Measurements from ENCODE around the gene CD28. TPM values are rescaled to one million over a fixed set of nuclear protein-coding genes. Genes with fewer than 3 reads are reported as not detected.
"Not testable (repeated sequence)": the region's sequence is repeated elsewhere in the genome, so short reads cannot be mapped to it uniquely, and the experiment has no call there.

The CD28 gene
- total RNA-seq, 2 experiments from 2014 or later, result 70.0 to 75.2 TPM

- CTCF ChIA-PET, result interaction anchor here (0.9 to 1.2 kb wide), 2 partner anchors 9 to 30 kb away, joined by 3 read pairs; no protein-coding TSS in a partner anchor
- POLR2A ChIA-PET, result interaction anchor here (0.6 kb wide), 1 partner anchor 355 kb away, joined by 3 read pairs; no protein-coding TSS in a partner anchor
Measured at GRCh38 chr2:203759690-203760365, 53.4 kb downstream of the CD28 start.

- CTCF ChIA-PET, result no interaction called here
- POLR2A ChIA-PET, result no interaction called here
Measured at GRCh38 chr2:203761121-203761520, 54.7 kb downstream of the CD28 start.

GRCh38 chr2:203763241-203763937 is 57.0 kb downstream of the CD28 start:
- POLR2A ChIA-PET, result interaction anchor here (1.0 to 2.5 kb wide), 4 partner anchors 23 to 124 kb away, joined by 3 to 17 read pairs (median 4); no protein-coding TSS in a partner anchor
- CTCF ChIA-PET, result interaction anchor here (0.6 to 1.2 kb wide), 4 partner anchors 22 to 308 kb away, joined by 3 to 4 read pairs (median 3); no protein-coding TSS in a partner anchor

- CTCF ChIA-PET, result interaction anchor here (0.9 to 1.2 kb wide), 4 partner anchors 23 to 122 kb away, joined by 3 to 4 read pairs (median 3); no protein-coding TSS in a partner anchor
- POLR2A ChIA-PET, result interaction anchor here (1.0 to 2.5 kb wide), 4 partner anchors 24 to 123 kb away, joined by 3 to 17 read pairs (median 4); no protein-coding TSS in a partner anchor
Measured at GRCh38 chr2:203763938-203764664, 57.7 kb downstream of the CD28 start.

- POLR2A ChIA-PET, result no interaction called here
- CTCF ChIA-PET, result no interaction called here
Measured at GRCh38 chr2:203772456-203773165, 66.2 kb downstream of the CD28 start.

- CTCF ChIA-PET, result no interaction called here
- POLR2A ChIA-PET, result no interaction called here
Measured at GRCh38 chr2:203774760-203775159, 68.3 kb downstream of the CD28 start.

- CTCF ChIA-PET, result interaction anchor here (1.1 kb wide), 1 partner anchor 40 kb away, joined by 3 read pairs; no protein-coding TSS in a partner anchor
- POLR2A ChIA-PET, result no interaction called here
Measured at GRCh38 chr2:203775684-203776083, 69.2 kb downstream of the CD28 start.

- POLR2A ChIA-PET, result no interaction called here
- CTCF ChIA-PET, result no interaction called here
Measured at GRCh38 chr2:203777030-203777429, 70.6 kb downstream of the CD28 start.

GRCh38 chr2:203779477-203780073 is 73.1 kb downstream of the CD28 start:
- POLR2A ChIA-PET, result not testable (repeated sequence)
- CTCF ChIA-PET, result interaction anchor here (0.6 to 1.2 kb wide), 2 partner anchors 10 to 1120 kb away, joined by 3 to 5 read pairs; no protein-coding TSS in a partner anchor

- CTCF ChIA-PET, result interaction anchor here (1.2 kb wide), 1 partner anchor 10 kb away, joined by 3 read pairs; no protein-coding TSS in a partner anchor
Measured at GRCh38 chr2:203780231-203780630, 73.8 kb downstream of the CD28 start.

GRCh38 chr2:203781151-203781550 is 74.7 kb downstream of the CD28 start:
- ChIA-PET CTCF (interaction anchor here (1.4 kb wide), 2 partner anchors 30 to 33 kb away, joined by 3 to 4 read pairs; no protein-coding TSS in a partner anchor), POLR2A (interaction anchor here (0.6 kb wide), 1 partner anchor 51 kb away, joined by 3 read pairs; no protein-coding TSS in a partner anchor)

More at GRCh38 chr2:203780231-203780630, 73.8 kb downstream of the CD28 start:
- POLR2A ChIA-PET, result no interaction called here

- ChIA-PET POLR2A (no interaction called here), CTCF (interaction anchor here (1.4 to 1.7 kb wide), 3 partner anchors 11 to 32 kb away, joined by 3 to 6 read pairs (median 3); no protein-coding TSS in a partner anchor)
Measured at GRCh38 chr2:203782262-203782976, 76.0 kb downstream of the CD28 start.

GRCh38 chr2:203783496-203784203 is 77.2 kb downstream of the CD28 start:
- CTCF ChIA-PET, result interaction anchor here (0.6 to 1.7 kb wide), 3 partner anchors 30 to 364 kb away, joined by 3 to 6 read pairs (median 5); no protein-coding TSS in a partner anchor
- POLR2A ChIA-PET, result no interaction called here

- CTCF ChIA-PET, result interaction anchor here (0.7 kb wide), 2 partner anchors 318 to 320 kb away, joined by 3 read pairs; no protein-coding TSS in a partner anchor
- POLR2A ChIA-PET, result not testable (repeated sequence)
Measured at GRCh38 chr2:203784710-203785270, 78.4 kb downstream of the CD28 start.

- CTCF ChIA-PET, POLR2A ChIA-PET: not testable (repeated sequence)
Measured at GRCh38 chr2:203785391-203786110, 79.1 kb downstream of the CD28 start.

Measured in activated CD8-positive, alpha-beta memory T cell treated with anti-CD3 and anti-CD28 coated beads for 36 hours (primary cell).